ENCODE measurements around the gene ATP2C2.

The ATP2C2 gene

DNA sequence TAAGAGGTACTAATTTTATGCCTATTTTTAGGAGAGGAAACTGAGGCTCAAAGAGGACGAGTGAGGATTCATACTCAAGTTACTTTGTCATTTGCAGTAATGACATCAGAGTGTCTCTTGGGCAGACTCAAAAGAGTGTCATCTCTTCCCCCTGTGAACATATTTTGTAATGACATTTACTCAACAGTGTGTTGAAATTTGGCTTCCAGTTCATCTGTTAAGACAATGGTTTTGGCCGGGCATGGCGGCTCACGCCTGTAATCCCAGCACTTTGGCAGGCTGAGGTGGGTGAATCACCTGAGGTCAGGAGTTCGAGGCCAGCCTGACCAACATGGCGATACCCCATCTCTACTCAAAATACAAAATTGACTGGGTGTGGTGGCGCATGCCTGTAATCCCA, 44.7 kb upstream of the ATP2C2 start:
- TF ChIP-seq POLR2A (IDR thresholded peaks at IDR 0.05; ENCODE audit: extremely low read depth, insufficient read length): no peak
- TF ChIP-seq MYC (IDR thresholded peaks at IDR 0.05; ENCODE audit: low read depth, low read length): no peak
- TF ChIP-seq, protein P1, sequence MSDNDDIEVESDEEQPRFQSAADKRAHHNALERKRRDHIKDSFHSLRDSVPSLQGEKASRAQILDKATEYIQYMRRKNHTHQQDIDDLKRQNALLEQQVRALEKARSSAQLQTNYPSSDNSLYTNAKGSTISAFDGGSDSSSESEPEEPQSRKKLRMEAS (IDR thresholded peaks at IDR 0.05; ENCODE audit: low read depth, low read length): no peak
- TF ChIP-seq, protein P2, sequence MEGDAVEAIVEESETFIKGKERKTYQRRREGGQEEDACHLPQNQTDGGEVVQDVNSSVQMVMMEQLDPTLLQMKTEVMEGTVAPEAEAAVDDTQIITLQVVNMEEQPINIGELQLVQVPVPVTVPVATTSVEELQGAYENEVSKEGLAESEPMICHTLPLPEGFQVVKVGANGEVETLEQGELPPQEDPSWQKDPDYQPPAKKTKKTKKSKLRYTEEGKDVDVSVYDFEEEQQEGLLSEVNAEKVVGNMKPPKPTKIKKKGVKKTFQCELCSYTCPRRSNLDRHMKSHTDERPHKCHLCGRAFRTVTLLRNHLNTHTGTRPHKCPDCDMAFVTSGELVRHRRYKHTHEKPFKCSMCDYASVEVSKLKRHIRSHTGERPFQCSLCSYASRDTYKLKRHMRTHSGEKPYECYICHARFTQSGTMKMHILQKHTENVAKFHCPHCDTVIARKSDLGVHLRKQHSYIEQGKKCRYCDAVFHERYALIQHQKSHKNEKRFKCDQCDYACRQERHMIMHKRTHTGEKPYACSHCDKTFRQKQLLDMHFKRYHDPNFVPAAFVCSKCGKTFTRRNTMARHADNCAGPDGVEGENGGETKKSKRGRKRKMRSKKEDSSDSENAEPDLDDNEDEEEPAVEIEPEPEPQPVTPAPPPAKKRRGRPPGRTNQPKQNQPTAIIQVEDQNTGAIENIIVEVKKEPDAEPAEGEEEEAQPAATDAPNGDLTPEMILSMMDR (IDR thresholded peaks at IDR 0.05; ENCODE audit: low read depth, low read length): no peak
- DNase-seq (ENCODE audit: low read depth): peak; percentile 72
- no peak overlapping the region for H3K4me3 ChIP-seq (ENCODE audit: low read depth, low read length)

DNA sequence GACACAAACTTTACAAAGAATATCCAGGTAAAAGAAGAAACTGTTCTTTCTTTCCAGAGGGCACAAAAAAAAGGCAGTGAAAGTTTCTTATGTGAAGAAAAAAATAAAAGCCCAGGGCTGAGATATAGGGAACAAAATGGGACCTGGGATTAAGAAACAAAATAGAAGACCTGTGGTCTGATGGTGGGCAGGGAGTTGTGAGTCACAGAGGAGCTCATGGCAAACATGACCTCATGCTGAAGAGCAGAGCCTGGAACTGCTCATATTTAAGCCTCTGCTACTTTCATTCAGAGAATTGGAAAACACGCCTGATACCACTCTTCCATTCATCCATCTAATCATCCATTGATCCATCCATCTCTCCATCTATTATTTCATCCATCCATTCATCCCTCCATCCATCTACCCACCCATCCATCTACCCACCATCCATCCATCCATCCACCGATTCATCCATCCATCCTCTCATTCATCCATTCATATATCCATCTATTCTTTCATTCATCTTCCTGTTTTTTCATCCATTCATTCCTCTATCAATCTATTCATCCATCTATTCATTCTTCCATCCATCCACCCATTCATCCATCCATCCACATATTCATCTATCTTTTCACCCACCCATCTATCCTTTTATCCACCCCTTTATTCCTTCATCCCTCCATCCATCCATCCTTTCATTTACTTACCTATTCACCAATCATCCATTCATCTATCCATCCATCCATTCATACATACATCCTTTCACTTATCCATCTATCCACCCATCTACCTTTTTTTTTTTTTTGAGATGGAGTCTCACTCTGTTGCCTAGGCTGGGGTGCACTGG, 43.7 kb upstream of the ATP2C2 start:
- DNase-seq (ENCODE audit: low read depth): peak; percentile 60

DNA sequence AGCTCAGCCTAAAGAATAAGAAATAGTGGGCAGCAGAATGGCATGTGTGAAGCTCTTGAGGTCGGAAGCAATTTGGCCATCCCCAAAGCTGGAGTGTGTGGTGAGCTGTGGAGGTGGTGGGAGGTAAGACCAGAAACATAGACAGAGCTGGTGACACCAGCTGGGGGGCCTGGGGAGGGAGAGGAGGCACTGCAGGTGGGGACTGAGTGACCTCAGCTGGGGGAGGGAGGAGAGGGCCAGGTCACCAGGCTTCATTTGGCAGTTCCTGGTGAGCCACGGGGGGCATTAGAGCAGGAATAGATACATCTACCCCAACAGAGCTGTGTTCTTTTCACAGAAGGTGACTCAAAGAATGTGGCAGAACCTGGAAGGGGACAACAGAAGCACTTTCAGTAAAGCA, 41.8 kb upstream of the ATP2C2 start:
- no peak for DNase-seq (ENCODE audit: low read depth)
- H3K4me3 ChIP-seq (ENCODE audit: low read depth, low read length): no peak overlapping the region
- no peak for TF ChIP-seq POLR2A (IDR thresholded peaks at IDR 0.05; ENCODE audit: extremely low read depth, insufficient read length)
- no peak for TF ChIP-seq MYC (IDR thresholded peaks at IDR 0.05; ENCODE audit: low read depth, low read length)
- TF ChIP-seq, protein P1 (IDR thresholded peaks at IDR 0.05; ENCODE audit: low read depth, low read length): no peak
- TF ChIP-seq, protein P2 (IDR thresholded peaks at IDR 0.05; ENCODE audit: low read depth, low read length): no peak

More for the DNA sequence above, 43.7 kb upstream of the ATP2C2 start:
- TF ChIP-seq, protein P1 (IDR thresholded peaks at IDR 0.05; ENCODE audit: low read depth, low read length): no peak
- TF ChIP-seq MYC (IDR thresholded peaks at IDR 0.05; ENCODE audit: low read depth, low read length) (no peak), POLR2A (IDR thresholded peaks at IDR 0.05; ENCODE audit: extremely low read depth, insufficient read length) (no peak)
- TF ChIP-seq, protein P2 (IDR thresholded peaks at IDR 0.05; ENCODE audit: low read depth, low read length): no peak
- H3K4me3 ChIP-seq (ENCODE audit: low read depth, low read length): no peak overlapping the region

DNA sequence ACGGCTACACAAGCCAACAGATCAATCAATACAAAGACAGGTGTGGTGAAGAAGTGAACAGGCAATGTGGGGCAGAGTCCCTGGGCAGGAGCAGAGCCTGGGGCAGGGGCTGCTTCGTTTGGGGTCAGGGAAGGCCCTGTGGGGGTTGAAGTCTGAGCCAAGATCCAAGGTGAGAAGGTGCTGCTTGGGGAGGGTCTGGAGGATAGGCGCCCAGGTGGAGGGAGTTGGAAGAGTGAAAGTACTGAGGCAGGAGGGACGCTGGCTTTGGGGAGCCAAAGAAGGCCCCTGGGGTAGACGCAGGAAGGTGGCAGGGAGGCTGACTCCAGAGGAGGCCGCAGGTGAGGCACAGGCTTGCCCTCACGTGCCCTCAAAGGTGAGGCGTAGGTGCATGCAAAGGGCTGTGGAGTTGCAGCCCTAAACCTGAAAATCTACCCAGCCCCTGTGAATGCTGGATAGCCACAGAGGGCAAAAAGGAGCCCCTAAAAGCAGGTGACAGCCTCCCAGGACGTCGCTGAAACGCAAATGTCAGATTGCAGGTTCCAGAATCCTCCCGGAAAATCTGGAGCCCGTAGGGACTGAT, 40.3 kb upstream of the ATP2C2 start:
- DNase-seq (ENCODE audit: low read depth): no peak
- TF ChIP-seq MYC (IDR thresholded peaks at IDR 0.05; ENCODE audit: low read depth, low read length): no peak
- TF ChIP-seq, protein P1 (IDR thresholded peaks at IDR 0.05; ENCODE audit: low read depth, low read length): no peak
- TF ChIP-seq, protein P2 (IDR thresholded peaks at IDR 0.05; ENCODE audit: low read depth, low read length): no peak
- TF ChIP-seq POLR2A (IDR thresholded peaks at IDR 0.05; ENCODE audit: extremely low read depth, insufficient read length): no peak
- H3K4me3 ChIP-seq (ENCODE audit: low read depth, low read length): no peak overlapping the region

DNA sequence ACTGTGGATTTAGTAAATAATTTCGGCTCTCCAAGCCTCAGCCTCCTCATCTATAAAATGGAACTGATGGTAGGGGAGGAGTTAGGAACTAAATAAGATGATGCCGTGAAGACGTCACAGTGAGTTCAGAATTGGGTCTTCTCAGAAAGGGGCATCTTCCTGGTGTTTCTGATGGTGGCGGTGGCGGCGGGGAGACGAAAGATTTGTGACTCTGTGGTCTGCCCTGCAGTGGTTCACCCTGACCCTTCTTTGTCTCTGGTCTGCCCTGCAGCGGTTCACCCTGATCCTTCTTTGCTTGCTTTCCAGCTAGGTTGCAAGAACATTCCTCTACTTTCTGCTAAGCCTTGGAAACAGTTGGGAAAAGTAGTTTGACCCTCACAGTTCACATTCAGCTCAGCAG, 39.3 kb upstream of the ATP2C2 start:
- no peak overlapping the region for H3K4me3 ChIP-seq (ENCODE audit: low read depth, low read length)
- TF ChIP-seq, protein P2 (IDR thresholded peaks at IDR 0.05; ENCODE audit: low read depth, low read length): no peak
- DNase-seq (ENCODE audit: low read depth): no peak
